Astrocyte (in vitro differentiated cells and primary cell): ENCODE data around the gene POLH.

ENCODE experiments used
- CTCF ChIP-seq: IDR thresholded peaks from 2 replicates; pipeline ENCODE4 v1.5.1; 2011; ENCODE audit warnings: low read depth, mild to moderate bottlenecking, inconsistent platforms, low read length, moderate library complexity; ENCODE audit not compliant: insufficient read depth
- EZH2 ChIP-seq: IDR thresholded peaks from 2 replicates; pipeline ENCODE4 v1.6.1; 2012; ENCODE audit warnings: mild to moderate bottlenecking, low read length, inconsistent platforms; ENCODE audit not compliant: insufficient read depth

- TF ChIP-seq CTCF, result no peak
- no peak for TF ChIP-seq EZH2
These were observed 55.1 kb downstream of the POLH start for GRCh38 chr6:43630980-43631619.
